Measurements from ENCODE around the gene IRX3.

IRX3 gene

DNA sequence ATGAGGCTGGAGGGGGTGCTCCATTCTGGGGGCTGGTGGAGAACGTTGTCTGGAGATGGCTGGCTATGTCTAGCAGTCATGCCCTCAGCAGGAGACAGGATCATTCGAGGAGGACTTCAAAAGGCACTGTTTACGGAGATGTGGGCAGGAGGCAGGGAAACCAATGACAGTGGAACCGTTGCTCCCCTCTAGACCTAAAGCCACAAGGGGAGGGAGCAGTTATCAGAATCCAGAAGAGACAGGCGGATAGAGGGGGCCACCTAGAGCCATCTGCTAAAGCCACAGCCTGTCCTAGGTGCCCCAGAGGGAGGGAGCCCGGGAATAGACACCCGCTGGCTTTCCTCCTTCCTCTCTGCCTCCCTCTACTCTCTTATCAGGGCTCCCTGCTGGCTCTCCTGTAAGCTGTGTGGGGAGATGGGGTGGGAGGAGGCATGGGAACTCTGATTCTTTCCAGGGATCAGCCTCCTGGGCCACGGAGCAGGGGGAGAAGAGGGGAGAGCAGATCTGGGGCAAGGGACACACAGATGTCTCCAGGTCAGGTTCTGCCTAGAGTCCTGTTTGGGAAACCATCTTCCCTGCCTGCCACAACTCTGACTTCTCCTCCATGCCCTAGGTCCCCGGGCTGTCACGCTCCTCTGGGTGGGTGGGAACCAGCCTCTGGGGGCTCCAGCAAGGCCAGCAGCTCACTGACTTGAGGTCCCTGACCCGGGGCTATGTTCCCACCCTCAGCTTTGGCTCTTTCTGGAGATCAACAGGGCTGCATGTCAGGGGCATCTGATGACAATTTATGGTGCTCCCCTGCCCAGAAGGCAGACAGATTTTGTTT lies 42.3 kb downstream of the IRX3 start:
- Histone ChIP-seq H3K9me3 (ENCODE audit: insufficient read depth, low read depth, low read length) (no peaks in the 10 kb centered on the region), H3K9ac (ENCODE audit: low read depth, low read length) (no peak overlapping the region), H3K4me1 (ENCODE audit: insufficient read depth, low read length) (peaks cover 6% of the 10 kb centered on the region; the same call in 1 of the 2 replicates), H3K27ac (ENCODE audit: low read depth, low read length) (no peak overlapping the region), H3K4me3 (ENCODE audit: low read length) (no peak overlapping the region), H3K36me3 (ENCODE audit: insufficient read depth, low read length) (no peaks in the 10 kb centered on the region), H3K27me3 (ENCODE audit: insufficient read depth, low read length) (no peaks in the 10 kb centered on the region)
- 60% methylated on average over 11 of the region's 11 CpGs for WGBS

DNA sequence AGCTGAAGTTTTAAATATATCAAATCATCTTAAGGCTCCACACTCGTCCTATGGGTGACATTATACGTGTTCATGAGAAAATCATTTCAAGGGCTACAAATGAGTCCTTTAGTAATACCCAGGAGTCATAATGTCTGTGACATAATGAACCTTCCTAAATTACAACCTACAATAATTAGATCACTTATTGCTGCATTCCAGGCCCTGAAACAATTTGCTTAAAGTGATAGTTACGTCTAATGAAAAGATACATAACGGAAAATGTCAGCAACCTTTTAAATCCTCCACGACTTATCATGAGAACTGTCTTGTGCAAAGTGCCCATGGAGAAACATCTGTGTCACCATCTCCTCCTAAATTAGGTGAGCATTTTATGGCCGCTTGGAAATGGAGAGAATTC lies 43.4 kb downstream of the IRX3 start:
- Histone ChIP-seq H3K4me1 (ENCODE audit: insufficient read depth, low read length) (peaks cover 6% of the 10 kb centered on the region; the same call in 1 of the 2 replicates), H3K36me3 (ENCODE audit: insufficient read depth, low read length) (no peaks in the 10 kb centered on the region), H3K27ac (ENCODE audit: low read depth, low read length) (no peak overlapping the region), H3K9me3 (ENCODE audit: insufficient read depth, low read depth, low read length) (no peaks in the 10 kb centered on the region), H3K4me3 (ENCODE audit: low read length) (no peak overlapping the region), H3K27me3 (ENCODE audit: insufficient read depth, low read length) (no peaks in the 10 kb centered on the region), H3K9ac (ENCODE audit: low read depth, low read length) (no peak overlapping the region)
- WGBS: 96% methylated on average over 5 of the region's 6 CpGs

DNA sequence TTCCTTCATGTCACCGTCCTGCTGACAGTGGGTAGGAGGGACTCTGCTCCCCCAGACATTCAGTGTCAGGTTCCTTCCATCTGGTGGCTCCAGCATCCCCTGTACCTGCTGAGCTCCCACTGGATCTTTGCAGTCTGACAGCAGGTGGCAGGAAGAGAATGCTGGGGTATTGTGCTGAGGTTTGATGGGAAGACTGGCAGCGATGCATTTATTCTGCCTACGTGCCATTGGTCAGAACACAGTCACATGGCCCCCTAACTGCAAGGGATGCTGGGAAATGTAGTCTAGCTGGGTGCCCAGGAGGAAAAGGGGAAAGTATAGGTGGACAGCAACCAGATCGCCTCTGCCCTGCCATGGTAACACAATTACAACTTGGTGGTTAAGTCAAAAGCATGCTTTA lies 44.4 kb downstream of the IRX3 start:
- no peak overlapping the region for H3K27ac ChIP-seq (ENCODE audit: low read depth, low read length)

DNA sequence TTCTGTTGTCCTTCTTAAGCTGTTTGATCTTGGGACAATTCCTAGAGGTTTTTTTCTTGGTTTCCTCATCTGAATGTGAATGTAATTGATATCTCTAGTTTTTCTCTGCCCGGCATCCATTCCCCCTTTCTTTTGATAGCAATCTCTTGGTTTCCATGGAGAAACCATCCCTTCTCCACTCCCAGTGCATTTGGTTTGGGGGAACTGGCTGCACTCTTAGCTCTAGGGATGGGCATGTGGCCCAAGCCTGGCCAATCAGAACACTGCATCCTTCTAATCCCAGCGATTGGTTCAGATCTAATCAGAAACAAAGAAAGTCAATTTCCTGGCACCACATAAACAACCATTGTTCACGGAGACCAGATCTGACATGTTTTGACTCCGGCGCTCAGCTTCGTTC lies 45.1 kb downstream of the IRX3 start:
- peaks cover 6% of the 10 kb centered on the region; the same call in 1 of the 2 replicates for H3K4me1 ChIP-seq (ENCODE audit: insufficient read depth, low read length)
- no peaks in the 10 kb centered on the region for H3K36me3 ChIP-seq (ENCODE audit: insufficient read depth, low read length)
- 94% methylated on average over 6 of the region's 6 CpGs for WGBS

More for the DNA sequence above, 44.4 kb downstream of the IRX3 start:
- H3K9me3 ChIP-seq (ENCODE audit: insufficient read depth, low read depth, low read length): no peaks in the 10 kb centered on the region
- peaks cover 6% of the 10 kb centered on the region; the same call in 1 of the 2 replicates for H3K4me1 ChIP-seq (ENCODE audit: insufficient read depth, low read length)
- no peaks in the 10 kb centered on the region for H3K36me3 ChIP-seq (ENCODE audit: insufficient read depth, low read length)
- H3K4me3 ChIP-seq (ENCODE audit: low read length): no peak overlapping the region
- no peaks in the 10 kb centered on the region for H3K27me3 ChIP-seq (ENCODE audit: insufficient read depth, low read length)
- WGBS: 82% methylated on average over 4 of the region's 4 CpGs
- no peak overlapping the region for H3K9ac ChIP-seq (ENCODE audit: low read depth, low read length)

DNA sequence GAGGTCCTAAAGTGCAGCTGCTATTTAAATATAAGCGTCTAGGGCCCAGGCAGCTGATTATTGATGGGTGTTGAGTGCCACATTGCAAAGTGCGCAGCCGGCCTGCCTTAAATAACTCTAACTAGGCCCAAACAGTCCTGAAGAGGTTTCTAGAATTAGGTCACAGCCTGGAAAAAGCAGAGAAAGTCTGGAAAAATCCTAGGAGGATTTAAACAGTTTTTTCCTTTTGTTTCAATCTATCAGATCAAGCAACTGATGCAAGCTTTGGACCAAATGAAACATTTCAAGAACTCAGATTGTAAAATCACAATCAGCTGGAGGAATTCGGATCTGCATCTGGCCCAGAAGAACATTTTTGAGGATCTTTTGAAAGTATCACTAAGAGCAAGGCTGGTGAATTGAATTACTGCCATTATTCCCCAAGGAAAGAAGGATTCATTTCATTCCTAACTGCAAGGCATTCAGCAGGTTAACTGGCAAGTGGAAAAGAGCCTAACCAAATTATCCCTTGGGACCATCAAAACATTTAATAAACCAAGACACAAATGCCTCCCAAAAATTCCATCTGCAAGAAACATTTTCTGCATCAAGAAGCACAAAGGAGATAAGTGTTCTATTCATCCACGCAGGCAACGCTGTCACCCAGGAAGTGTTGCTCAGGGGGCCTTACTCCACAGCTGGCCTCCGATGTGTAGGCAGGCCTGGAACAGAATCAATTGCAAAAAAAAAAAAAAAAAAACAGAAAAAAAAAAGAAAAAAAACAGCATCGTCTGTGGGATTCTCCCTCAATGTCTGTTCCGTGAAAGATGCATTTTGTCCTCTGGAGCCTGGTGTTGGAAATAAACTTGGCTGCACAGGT lies 46.1 kb downstream of the IRX3 start:
- H3K9ac ChIP-seq (ENCODE audit: low read depth, low read length): no peak overlapping the region
- H3K27me3 ChIP-seq (ENCODE audit: insufficient read depth, low read length): no peaks in the 10 kb centered on the region
- no peaks in the 10 kb centered on the region for H3K36me3 ChIP-seq (ENCODE audit: insufficient read depth, low read length)
- H3K9me3 ChIP-seq (ENCODE audit: insufficient read depth, low read depth, low read length): no peaks in the 10 kb centered on the region
- H3K27ac ChIP-seq (ENCODE audit: low read depth, low read length): no peak overlapping the region
- WGBS: 91% methylated on average over 9 of the region's 9 CpGs
- H3K4me1 ChIP-seq (ENCODE audit: insufficient read depth, low read length): peaks cover 6% of the 10 kb centered on the region; the same call in 1 of the 2 replicates
- H3K4me3 ChIP-seq (ENCODE audit: low read length): no peak overlapping the region

More for the DNA sequence above, 45.1 kb downstream of the IRX3 start:
- Histone ChIP-seq H3K9me3 (ENCODE audit: insufficient read depth, low read depth, low read length) (no peaks in the 10 kb centered on the region), H3K4me3 (ENCODE audit: low read length) (no peak overlapping the region), H3K27me3 (ENCODE audit: insufficient read depth, low read length) (no peaks in the 10 kb centered on the region), H3K27ac (ENCODE audit: low read depth, low read length) (no peak overlapping the region), H3K9ac (ENCODE audit: low read depth, low read length) (no peak overlapping the region)

DNA sequence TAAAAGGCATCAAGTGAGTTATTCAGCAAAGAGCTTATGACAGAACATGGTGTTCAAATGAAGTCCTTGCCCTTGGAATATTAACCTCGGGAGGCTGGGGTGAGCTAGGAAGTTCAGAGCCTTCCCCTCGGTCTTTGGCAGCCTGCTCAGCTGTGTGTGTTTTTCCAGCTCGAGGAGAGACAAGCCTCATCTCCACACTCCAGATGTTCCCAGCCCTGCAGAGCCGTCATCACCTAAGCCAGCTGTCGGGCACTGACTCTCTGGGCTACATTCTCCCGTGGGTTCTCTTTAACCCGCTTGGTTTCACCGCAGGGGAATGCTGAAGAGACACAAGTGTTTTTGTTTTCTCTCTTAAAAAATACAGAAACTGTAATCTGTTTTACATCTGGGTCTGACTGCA lies 47.1 kb downstream of the IRX3 start:
- Histone ChIP-seq H3K9me3 (ENCODE audit: insufficient read depth, low read depth, low read length) (no peaks in the 10 kb centered on the region), H3K9ac (ENCODE audit: low read depth, low read length) (no peak overlapping the region), H3K27ac (ENCODE audit: low read depth, low read length) (no peak overlapping the region), H3K36me3 (ENCODE audit: insufficient read depth, low read length) (no peaks in the 10 kb centered on the region), H3K4me3 (ENCODE audit: low read length) (no peak overlapping the region), H3K4me1 (ENCODE audit: insufficient read depth, low read length) (peaks cover 6% of the 10 kb centered on the region; the same call in 1 of the 2 replicates), H3K27me3 (ENCODE audit: insufficient read depth, low read length) (no peaks in the 10 kb centered on the region)
- 86% methylated on average over 8 of the region's 8 CpGs for WGBS

DNA sequence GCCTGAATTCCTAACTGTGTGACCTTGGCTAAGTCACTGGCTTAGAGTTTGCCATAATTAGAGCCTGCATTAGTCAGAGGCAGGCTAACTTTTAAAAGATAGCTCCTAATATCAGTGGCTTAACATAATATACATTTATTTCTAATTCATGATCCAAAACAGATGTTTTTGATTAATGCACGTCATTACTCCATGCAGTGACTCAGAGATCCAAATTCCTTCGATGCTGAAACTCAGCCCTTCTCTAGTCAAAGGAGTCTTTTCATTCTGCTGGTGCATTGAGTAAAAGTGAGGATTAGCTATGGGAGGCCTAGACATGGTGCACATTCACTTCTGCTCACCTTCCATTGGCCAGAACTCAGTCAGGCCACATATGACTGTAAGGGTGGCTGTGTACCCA lies 49.8 kb downstream of the IRX3 start:
- Histone ChIP-seq H3K36me3 (ENCODE audit: insufficient read depth, low read length) (no peaks in the 10 kb centered on the region), H3K27me3 (ENCODE audit: insufficient read depth, low read length) (no peaks in the 10 kb centered on the region), H3K4me3 (ENCODE audit: low read length) (no peak overlapping the region), H3K9ac (ENCODE audit: low read depth, low read length) (no peak overlapping the region), H3K27ac (ENCODE audit: low read depth, low read length) (no peak overlapping the region), H3K9me3 (ENCODE audit: insufficient read depth, low read depth, low read length) (no peaks in the 10 kb centered on the region), H3K4me1 (ENCODE audit: insufficient read depth, low read length) (peaks cover 2% of the 10 kb centered on the region; the same call in 1 of the 2 replicates)
- WGBS: 94% methylated on average over 2 of the region's 2 CpGs

DNA sequence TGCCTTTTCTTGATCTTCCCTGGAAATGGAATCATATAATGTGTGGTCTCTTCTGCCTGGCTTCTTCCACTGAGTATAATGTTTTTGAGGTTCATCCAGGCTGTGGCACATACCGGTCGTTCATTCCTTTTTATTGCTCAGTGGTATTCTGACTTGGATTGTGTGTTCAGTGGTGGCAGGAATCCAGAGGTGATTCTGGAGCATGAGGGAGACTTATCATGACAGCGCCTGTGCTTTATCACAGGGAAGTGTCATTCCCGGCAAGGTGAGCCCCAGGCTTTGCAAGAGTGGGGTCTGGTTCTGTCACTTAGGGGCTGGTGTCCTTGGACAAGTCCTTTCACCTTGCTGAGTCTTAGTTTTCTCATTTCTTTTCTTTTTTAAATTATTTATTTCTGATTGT lies 53.0 kb downstream of the IRX3 start:
- Histone ChIP-seq H3K27me3 (ENCODE audit: insufficient read depth, low read length) (no peaks in the 10 kb centered on the region), H3K9ac (ENCODE audit: low read depth, low read length) (no peak overlapping the region), H3K9me3 (ENCODE audit: insufficient read depth, low read depth, low read length) (no peaks in the 10 kb centered on the region; the same call in 1 of the 2 replicates), H3K4me3 (ENCODE audit: low read length) (no peak overlapping the region), H3K4me1 (ENCODE audit: insufficient read depth, low read length) (no peaks in the 10 kb centered on the region), H3K36me3 (ENCODE audit: insufficient read depth, low read length) (no peaks in the 10 kb centered on the region), H3K27ac (ENCODE audit: low read depth, low read length) (no peak overlapping the region)
- WGBS: 93% methylated on average over 4 of the region's 4 CpGs
